ENCODE measurements around the gene SLC35B1.

The SLC35B1 gene

GRCh38 chr17:49752508-49752907 is 44.7 kb upstream of the SLC35B1 start:
- no peak for TF ChIP-seq CTCF (IDR thresholded peaks at IDR 0.05; ENCODE audit: control extremely low read depth, extremely low read depth, low read depth, missing control alignments)
- CTCF ChIA-PET, result interaction anchor here (0.8 to 6.5 kb wide), 7 partner anchors 9 to 182 kb away, joined by 3 to 50 read pairs (median 3); partner anchors contain the start of gene FAM117A
- no peak for DNase-seq (ENCODE audit: extremely low spot score)
- POLR2A ChIA-PET, result interaction anchor here (0.6 to 1.3 kb wide), 2 partner anchors 10 to 12 kb away, joined by 3 to 13 read pairs; partner anchors contain the start of gene FAM117A

GRCh38 chr17:49749730-49750129 is 42.0 kb upstream of the SLC35B1 start:
- ChIA-PET POLR2A (interaction anchor here (0.7 to 1.8 kb wide), 2 partner anchors 15 to 282 kb away, joined by 6 to 9 read pairs; partner anchors contain the start of gene FAM117A), CTCF (interaction anchor here (1.1 to 6.5 kb wide), 7 partner anchors 8 to 182 kb away, joined by 3 to 50 read pairs (median 4); partner anchors contain the start of genes FAM117A and KAT7)
- DNase-seq (ENCODE audit: extremely low spot score), result no peak
- TF ChIP-seq CTCF (IDR thresholded peaks at IDR 0.05; ENCODE audit: control extremely low read depth, extremely low read depth, low read depth, missing control alignments), result no peak

GRCh38 chr17:49748791-49749190 is 41.0 kb upstream of the SLC35B1 start:
- DNase-seq (ENCODE audit: extremely low spot score), result peak; percentile 82
- TF ChIP-seq CTCF (IDR thresholded peaks at IDR 0.05; ENCODE audit: control extremely low read depth, extremely low read depth, low read depth, missing control alignments), result no peak
- ChIA-PET CTCF (interaction anchor here (1.1 to 6.5 kb wide), 10 partner anchors 13 to 240 kb away, joined by 3 to 50 read pairs (median 6); partner anchors contain the start of genes FAM117A and SLC35B1), POLR2A (interaction anchor here (1.0 to 1.2 kb wide), 3 partner anchors 13 to 39 kb away, joined by 3 to 20 read pairs (median 3); partner anchors contain the start of gene FAM117A)

GRCh38 chr17:49748223-49748622 is 40.5 kb upstream of the SLC35B1 start:
- TF ChIP-seq CTCF (IDR thresholded peaks at IDR 0.05; ENCODE audit: control extremely low read depth, extremely low read depth, low read depth, missing control alignments), result no peak
- CTCF ChIA-PET, result interaction anchor here (1.1 to 6.5 kb wide), 13 partner anchors 8 to 241 kb away, joined by 3 to 50 read pairs (median 4); partner anchors contain the start of genes FAM117A and SLC35B1
- no peak for DNase-seq (ENCODE audit: extremely low spot score)

GRCh38 chr17:49747632-49748031 is 39.9 kb upstream of the SLC35B1 start:
- DNase-seq (ENCODE audit: extremely low spot score), result no peak
- CTCF ChIA-PET, result interaction anchor here (1.0 to 6.5 kb wide), 14 partner anchors 9 to 191 kb away, joined by 3 to 50 read pairs (median 4); partner anchors contain the start of genes FAM117A and SLC35B1
- no peak for TF ChIP-seq CTCF (IDR thresholded peaks at IDR 0.05; ENCODE audit: control extremely low read depth, extremely low read depth, low read depth, missing control alignments)
- POLR2A ChIA-PET, result interaction anchor here (0.6 to 2.0 kb wide), 3 partner anchors 16 to 70 kb away, joined by 4 to 14 read pairs (median 4); partner anchors contain the start of genes FAM117A and KAT7

More at GRCh38 chr17:49748223-49748622, 40.5 kb upstream of the SLC35B1 start:
- POLR2A ChIA-PET, result interaction anchor here (1.0 to 2.0 kb wide), 4 partner anchors 13 to 40 kb away, joined by 3 to 20 read pairs (median 8); partner anchors contain the start of gene FAM117A

GRCh38 chr17:49746791-49747490 is 39.2 kb upstream of the SLC35B1 start:
- DNase-seq (ENCODE audit: extremely low spot score), result peak; percentile 43
- POLR2A ChIA-PET, result interaction anchor here (0.6 to 2.0 kb wide), 5 partner anchors 15 to 343 kb away, joined by 3 to 14 read pairs (median 4); partner anchors contain the start of genes FAM117A and KAT7
- no peak for TF ChIP-seq CTCF (IDR thresholded peaks at IDR 0.05; ENCODE audit: control extremely low read depth, extremely low read depth, low read depth, missing control alignments)
- CTCF ChIA-PET, result interaction anchor here (1.0 to 6.5 kb wide), 15 partner anchors 9 to 191 kb away, joined by 3 to 50 read pairs (median 4); partner anchors contain the start of genes FAM117A, KAT7 and SLC35B1
